Inferior parietal cortex (tissue), 1 donor: ENCODE measurements around the gene DHCR7.

Experiments
- DNase-seq: peaks from one replicate; pipeline ENCODE4 v3.0.0-alpha.2; 2016; ENCODE audit errors: extremely low spot score

The DHCR7 gene

GRCh38 chr11:71458146-71459070, 10.2 kb upstream of the DHCR7 start:
- DNase-seq, result no peak

GRCh38 chr11:71456831-71457230, 8.6 kb upstream of the DHCR7 start:
- DNase-seq, result no peak

- DNase-seq, result no peak
These were observed 8.1 kb upstream of the DHCR7 start for GRCh38 chr11:71456294-71456693.

GRCh38 chr11:71454470-71455113, 6.4 kb upstream of the DHCR7 start:
- no peak for DNase-seq

- no peak for DNase-seq
These were observed 5.7 kb upstream of the DHCR7 start for GRCh38 chr11:71453918-71454304.

GRCh38 chr11:71453037-71453917, 5.1 kb upstream of the DHCR7 start, which contains the start of gene NADSYN1:
NADSYN1 (plus strand) TSS chr11:71453203; CDS start chr11:71453297, 94 bp downstream.
- DNase-seq, result peak; percentile 89

GRCh38 chr11:71452199-71453036, 4.2 kb upstream of the DHCR7 start:
- DNase-seq, result peak; percentile 54

- DNase-seq, result no peak
These were observed 3.5 kb upstream of the DHCR7 start for GRCh38 chr11:71451596-71452198.

GRCh38 chr11:71450939-71451338, 2.7 kb upstream of the DHCR7 start:
- no peak for DNase-seq

GRCh38 chr11:71450507-71450906, 2.3 kb upstream of the DHCR7 start:
- DNase-seq, result no peak

GRCh38 chr11:71449596-71449995, 1.4 kb upstream of the DHCR7 start:
- no peak for DNase-seq

GRCh38 chr11:71447791-71448256, 369 bp downstream of the DHCR7 start:
- no peak for DNase-seq

GRCh38 chr11:71446942-71447688, 1.1 kb downstream of the DHCR7 start:
- DNase-seq, result no peak

- no peak for DNase-seq
These were observed 2.0 kb downstream of the DHCR7 start for GRCh38 chr11:71446150-71446549.

GRCh38 chr11:71444811-71445210, 3.4 kb downstream of the DHCR7 start:
- DNase-seq, result no peak

- no peak for DNase-seq
These were observed 4.3 kb downstream of the DHCR7 start for GRCh38 chr11:71443736-71444445.

- DNase-seq, result no peak
These were observed 5.3 kb downstream of the DHCR7 start for GRCh38 chr11:71442880-71443279.

- no peak for DNase-seq
These were observed 6.1 kb downstream of the DHCR7 start for GRCh38 chr11:71442123-71442522.

- no peak for DNase-seq
These were observed 6.9 kb downstream of the DHCR7 start for GRCh38 chr11:71441251-71441650.
